ENCODE measurements around the gene SOX6. TPM values are rescaled to one million over a fixed set of nuclear protein-coding genes. Genes with fewer than 3 reads are reported as not detected.

Gene SOX6
- polyA plus RNA-seq, 1 experiment, result 6.0 TPM

- POLR2A ChIA-PET, result no interaction called here
- TF ChIP-seq CTCF (IDR thresholded peaks at IDR 0.05; ENCODE audit: low read depth, low read length), result no peak
- CTCF ChIA-PET, result no interaction called here
- Histone ChIP-seq H3K4me3 (ENCODE audit: low read depth, low read length) (no peak overlapping the region), H3K27me3 (ENCODE audit: control insufficient read depth, insufficient read depth, low read length) (no peaks in the 10 kb centered on the region), H3K27ac (ENCODE audit: low read depth, low read length) (no peak overlapping the region), H3K9me3 (ENCODE audit: control insufficient read depth, insufficient read depth, low read length) (no peaks in the 10 kb centered on the region)
- peak; percentile 59 for DNase-seq (ENCODE audit: low read depth, low spot score)
Measured at GRCh38 chr11:16338393-16338792, 18.0 kb downstream of the SOX6 start.

- POLR2A ChIA-PET, result no interaction called here
- no peak for DNase-seq (ENCODE audit: low read depth, low spot score)
- H3K27ac ChIP-seq (ENCODE audit: low read depth, low read length), result no peak overlapping the region
- no peak overlapping the region for H3K4me3 ChIP-seq (ENCODE audit: low read depth, low read length)
- CTCF ChIA-PET, result no interaction called here
- H3K9me3 ChIP-seq (ENCODE audit: control insufficient read depth, insufficient read depth, low read length), result no peaks in the 10 kb centered on the region
- TF ChIP-seq CTCF (IDR thresholded peaks at IDR 0.05; ENCODE audit: low read depth, low read length), result no peak
- no peaks in the 10 kb centered on the region for H3K27me3 ChIP-seq (ENCODE audit: control insufficient read depth, insufficient read depth, low read length)
Measured at GRCh38 chr11:16337421-16338213, 18.7 kb downstream of the SOX6 start.

GRCh38 chr11:16336721-16337120 lies 19.6 kb downstream of the SOX6 start:
- no peak for TF ChIP-seq CTCF (IDR thresholded peaks at IDR 0.05; ENCODE audit: low read depth, low read length)
- no peaks in the 10 kb centered on the region for H3K9me3 ChIP-seq (ENCODE audit: control insufficient read depth, insufficient read depth, low read length)
- H3K27me3 ChIP-seq (ENCODE audit: control insufficient read depth, insufficient read depth, low read length), result no peaks in the 10 kb centered on the region
- ChIA-PET CTCF (no interaction called here), POLR2A (no interaction called here)
- no peak overlapping the region for H3K4me3 ChIP-seq (ENCODE audit: low read depth, low read length)
- no peak for DNase-seq (ENCODE audit: low read depth, low spot score)
- H3K27ac ChIP-seq (ENCODE audit: low read depth, low read length), result no peak overlapping the region

- POLR2A ChIA-PET, result no interaction called here
Measured at GRCh38 chr11:16336204-16336603, 20.1 kb downstream of the SOX6 start.

More at GRCh38 chr11:16336204-16336603, 20.1 kb downstream of the SOX6 start:
- no peak for DNase-seq (ENCODE audit: low read depth, low spot score)
- CTCF ChIA-PET, result no interaction called here
- Histone ChIP-seq H3K9me3 (ENCODE audit: control insufficient read depth, insufficient read depth, low read length) (no peaks in the 10 kb centered on the region), H3K4me3 (ENCODE audit: low read depth, low read length) (no peak overlapping the region), H3K27ac (ENCODE audit: low read depth, low read length) (no peak overlapping the region), H3K27me3 (ENCODE audit: control insufficient read depth, insufficient read depth, low read length) (no peaks in the 10 kb centered on the region)
- TF ChIP-seq CTCF (IDR thresholded peaks at IDR 0.05; ENCODE audit: low read depth, low read length), result no peak

Data from AG04450 (cell line).